GM19043 (cell line): ENCODE results near the gene TBC1D30.

Experiments used
- ATAC-seq: cut with Tn5 transposase; IDR thresholded peaks from one replicate; pipeline ENCODE4 v1.9.1; 2021; ENCODE audit warnings: low read depth; ENCODE audit not compliant: unreplicated experiment

Gene TBC1D30

GRCh38 chr12:64903479-64904152 lies 79.2 kb downstream of the TBC1D30 start:
- no peak for ATAC-seq

- no peak for ATAC-seq
These were observed 82.7 kb downstream of the TBC1D30 start for GRCh38 chr12:64907097-64907496.

GRCh38 chr12:64909124-64909523 lies 84.7 kb downstream of the TBC1D30 start:
- no peak for ATAC-seq

- ATAC-seq = no peak
These were observed 86.6 kb downstream of the TBC1D30 start for GRCh38 chr12:64911081-64911480.

- ATAC-seq = no peak
These were observed 87.5 kb downstream of the TBC1D30 start for GRCh38 chr12:64911912-64912311.

- no peak for ATAC-seq
These were observed 88.2 kb downstream of the TBC1D30 start for GRCh38 chr12:64912516-64913255.

GRCh38 chr12:64915242-64915641 lies 90.8 kb downstream of the TBC1D30 start:
- no peak for ATAC-seq

GRCh38 chr12:64916411-64917261 lies 92.2 kb downstream of the TBC1D30 start:
- no peak for ATAC-seq

GRCh38 chr12:64918344-64918743 lies 93.9 kb downstream of the TBC1D30 start:
- no peak for ATAC-seq

GRCh38 chr12:64918801-64919200 lies 94.4 kb downstream of the TBC1D30 start:
- ATAC-seq = no peak

GRCh38 chr12:64922853-64923252 lies 98.4 kb downstream of the TBC1D30 start:
- ATAC-seq = no peak

- ATAC-seq = no peak
These were observed 99.1 kb downstream of the TBC1D30 start for GRCh38 chr12:64923536-64923935.
